Neural progenitor cell (in vitro differentiated cells): ENCODE results near the gene FOXA2.

Source experiments
- CTCF ChIP-seq: fragments of 200-600 bp; sonication (generic); IDR thresholded peaks from 2 replicates; pipeline ENCODE4 v1.5.1; 2017; ENCODE audit warnings: antibody characterized with exemption, mild to moderate bottlenecking
- EZH2phosphoT487 ChIP-seq: fragments of 200-600 bp; sonication (generic); IDR thresholded peaks from 2 replicates; pipeline ENCODE4 v1.6.1; 2017; ENCODE audit warnings: antibody characterized with exemption

GRCh38 chr20:22544462-22544861 lies 39.9 kb downstream of the FOXA2 start:
- TF ChIP-seq CTCF = no peak
- no peak for TF ChIP-seq EZH2phosphoT487
